Uterus (tissue), 2 donors: ENCODE measurements around the gene CACNA1D.

Experiments used
- POLR2A ChIP-seq, 2 donors: fragments of 450-650 bp; IDR thresholded peaks; one replicate each; pipeline ENCODE4 v1.6.1; 2016; ENCODE audit warnings: antibody characterized with exemption in 2 of 2, mild to moderate bottlenecking in 1 of 2, moderate library complexity in 1 of 2
- TF ChIP-seq, protein P1 (sequence below), 4 experiments: fragments of 200-600 bp in 2 of 4; fragments of 450-650 bp in 2 of 4; sonication (generic) in 2 of 4; IDR thresholded peaks; one replicate each; pipeline ENCODE4 v1.5.1; 2016 to 2019; ENCODE audit warnings: antibody characterized with exemption in 4 of 4, mild to moderate bottlenecking in 2 of 4, moderate library complexity in 1 of 4

DNA sequence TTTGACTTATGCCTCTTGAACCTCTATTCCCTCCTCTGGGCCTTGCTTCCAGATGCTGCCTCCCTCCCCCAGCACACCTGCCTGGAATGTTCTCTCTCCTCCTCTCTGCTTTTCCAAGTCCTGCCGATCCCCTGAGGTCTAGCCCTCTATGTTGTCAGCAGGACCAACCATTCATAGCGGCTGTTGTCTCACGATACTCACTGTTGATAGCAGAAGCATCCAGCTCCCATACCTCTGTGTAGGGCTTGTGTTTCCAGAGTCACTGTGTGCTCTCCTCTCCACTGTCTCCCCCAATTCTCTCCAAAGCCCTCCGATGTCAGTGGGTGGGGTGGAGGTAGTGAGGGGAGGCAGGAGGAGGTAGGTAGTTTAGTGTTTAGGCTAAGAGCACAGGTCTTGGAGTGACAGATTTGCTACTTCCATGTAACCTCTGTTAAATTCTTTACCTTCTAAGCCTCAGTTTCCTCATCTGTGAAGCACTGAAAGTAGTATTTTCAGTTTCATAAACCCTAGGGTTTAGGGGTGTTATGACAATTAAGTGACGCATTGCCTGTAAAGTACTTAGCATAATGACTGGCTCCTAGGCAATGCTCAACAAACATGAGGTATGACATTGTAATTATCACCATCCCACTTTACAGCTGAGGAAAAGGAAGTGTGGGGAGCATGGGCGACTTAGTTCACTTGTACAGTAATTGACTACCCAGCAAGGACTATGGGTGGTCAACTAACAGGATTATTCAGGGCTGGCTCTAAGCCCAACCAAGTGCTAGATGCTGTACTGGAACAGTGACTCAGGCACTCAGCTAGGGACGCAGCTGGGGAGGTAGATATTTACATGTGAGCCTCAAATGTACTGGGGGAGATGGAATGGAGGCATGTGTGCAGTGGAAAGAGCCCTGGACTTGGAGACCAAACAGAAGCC lies 122.8 kb downstream of the CACNA1D start:
- TF ChIP-seq POLR2A (IDR thresholded peaks at IDR 0.05), result no peak
- TF ChIP-seq, protein P1, sequence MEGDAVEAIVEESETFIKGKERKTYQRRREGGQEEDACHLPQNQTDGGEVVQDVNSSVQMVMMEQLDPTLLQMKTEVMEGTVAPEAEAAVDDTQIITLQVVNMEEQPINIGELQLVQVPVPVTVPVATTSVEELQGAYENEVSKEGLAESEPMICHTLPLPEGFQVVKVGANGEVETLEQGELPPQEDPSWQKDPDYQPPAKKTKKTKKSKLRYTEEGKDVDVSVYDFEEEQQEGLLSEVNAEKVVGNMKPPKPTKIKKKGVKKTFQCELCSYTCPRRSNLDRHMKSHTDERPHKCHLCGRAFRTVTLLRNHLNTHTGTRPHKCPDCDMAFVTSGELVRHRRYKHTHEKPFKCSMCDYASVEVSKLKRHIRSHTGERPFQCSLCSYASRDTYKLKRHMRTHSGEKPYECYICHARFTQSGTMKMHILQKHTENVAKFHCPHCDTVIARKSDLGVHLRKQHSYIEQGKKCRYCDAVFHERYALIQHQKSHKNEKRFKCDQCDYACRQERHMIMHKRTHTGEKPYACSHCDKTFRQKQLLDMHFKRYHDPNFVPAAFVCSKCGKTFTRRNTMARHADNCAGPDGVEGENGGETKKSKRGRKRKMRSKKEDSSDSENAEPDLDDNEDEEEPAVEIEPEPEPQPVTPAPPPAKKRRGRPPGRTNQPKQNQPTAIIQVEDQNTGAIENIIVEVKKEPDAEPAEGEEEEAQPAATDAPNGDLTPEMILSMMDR (IDR thresholded peaks at IDR 0.05), result no peak
